HG03565 (cell line): ENCODE data around the gene TCP11L1.

ENCODE experiments used
- ATAC-seq: cut with Tn5 transposase; IDR thresholded peaks from one replicate; pipeline ENCODE4 v1.9.1; 2021; ENCODE audit warnings: mild to moderate bottlenecking, moderate library complexity; ENCODE audit not compliant: unreplicated experiment

Gene TCP11L1, protein sequence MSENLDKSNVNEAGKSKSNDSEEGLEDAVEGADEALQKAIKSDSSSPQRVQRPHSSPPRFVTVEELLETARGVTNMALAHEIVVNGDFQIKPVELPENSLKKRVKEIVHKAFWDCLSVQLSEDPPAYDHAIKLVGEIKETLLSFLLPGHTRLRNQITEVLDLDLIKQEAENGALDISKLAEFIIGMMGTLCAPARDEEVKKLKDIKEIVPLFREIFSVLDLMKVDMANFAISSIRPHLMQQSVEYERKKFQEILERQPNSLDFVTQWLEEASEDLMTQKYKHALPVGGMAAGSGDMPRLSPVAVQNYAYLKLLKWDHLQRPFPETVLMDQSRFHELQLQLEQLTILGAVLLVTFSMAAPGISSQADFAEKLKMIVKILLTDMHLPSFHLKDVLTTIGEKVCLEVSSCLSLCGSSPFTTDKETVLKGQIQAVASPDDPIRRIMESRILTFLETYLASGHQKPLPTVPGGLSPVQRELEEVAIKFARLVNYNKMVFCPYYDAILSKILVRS

DNA sequence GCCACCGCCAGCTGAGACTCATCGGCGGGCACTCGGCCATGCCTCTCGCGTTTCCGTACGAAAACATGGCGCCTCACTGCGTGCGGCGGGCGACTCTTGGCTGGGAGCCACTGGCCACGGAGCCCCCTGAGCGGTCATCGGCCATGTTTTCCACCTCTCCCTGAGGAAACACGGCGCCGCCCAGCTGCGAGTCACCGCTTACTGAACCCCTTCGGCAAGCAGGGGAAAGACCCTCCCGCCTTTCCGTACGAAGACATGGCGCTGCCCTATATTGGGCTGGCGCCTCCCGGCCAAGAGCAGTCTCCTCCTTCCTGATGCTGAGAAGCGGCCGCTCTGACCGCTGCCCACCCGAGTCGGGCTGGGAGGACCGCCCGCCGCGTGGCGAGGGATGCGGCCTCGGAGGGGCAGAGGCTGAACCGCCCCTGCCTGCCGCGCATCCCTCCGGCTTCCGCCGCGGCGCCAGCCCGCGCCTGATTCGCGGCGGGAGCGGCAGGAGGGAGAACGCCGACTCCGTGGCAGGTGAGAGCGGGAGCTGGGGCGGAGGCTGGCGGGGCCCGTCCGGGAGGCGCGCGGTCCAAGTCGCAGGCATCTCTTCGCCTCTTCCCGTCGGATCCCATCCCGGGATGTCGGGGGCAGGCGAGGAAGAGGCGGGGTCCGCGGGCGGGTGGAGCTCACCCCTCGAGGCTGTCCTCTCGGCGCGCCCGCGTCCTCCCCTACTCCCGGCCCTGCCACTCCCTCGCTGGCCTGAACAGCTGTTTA, at the start of gene TCP11L1:
TCP11L1 (plus strand) TSS at position 299 of the 759 bp plus-strand sequence. CDS start 4,202 bp downstream, outside the sequence.
- ATAC-seq, result peak; percentile 68

DNA sequence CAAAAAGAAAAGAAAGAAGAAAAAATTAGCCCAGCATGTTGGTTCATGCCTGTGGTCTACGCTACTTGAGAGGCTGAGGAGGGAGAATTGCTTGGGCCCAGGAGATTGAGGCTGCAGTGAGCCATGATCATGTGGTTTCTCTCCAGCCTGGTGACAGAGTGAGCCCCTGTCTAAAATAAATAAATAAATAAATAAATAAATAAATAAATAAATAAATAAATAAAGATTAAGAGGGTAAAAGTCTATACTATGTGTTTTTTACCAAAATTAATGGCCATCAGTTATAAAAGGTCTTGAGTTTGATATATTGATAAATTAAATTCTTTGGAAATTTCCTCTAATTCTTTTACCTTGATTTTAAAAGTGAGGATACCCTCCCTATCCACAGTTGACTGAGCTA, 48.9 kb upstream of the TCP11L1 start:
- ATAC-seq, result no peak

DNA sequence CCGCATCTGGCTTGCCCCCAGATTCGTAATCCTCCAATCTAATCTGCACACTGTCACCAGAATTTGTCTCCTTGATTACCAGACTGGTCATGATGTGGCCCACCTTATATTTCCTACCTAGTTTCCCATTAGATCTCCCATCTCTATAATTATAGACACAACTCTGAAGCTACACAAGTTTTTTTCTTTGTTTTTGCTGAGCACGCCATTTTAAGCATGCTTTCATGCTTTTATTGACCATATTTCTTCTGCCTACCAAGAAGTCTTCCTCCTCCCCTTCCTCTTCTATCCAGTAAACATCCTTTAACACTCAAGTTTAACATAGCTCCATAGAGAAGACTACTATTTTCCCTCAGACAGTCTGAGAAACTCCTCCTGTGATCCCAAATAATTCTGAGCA, 47.9 kb upstream of the TCP11L1 start:
- no peak for ATAC-seq

DNA sequence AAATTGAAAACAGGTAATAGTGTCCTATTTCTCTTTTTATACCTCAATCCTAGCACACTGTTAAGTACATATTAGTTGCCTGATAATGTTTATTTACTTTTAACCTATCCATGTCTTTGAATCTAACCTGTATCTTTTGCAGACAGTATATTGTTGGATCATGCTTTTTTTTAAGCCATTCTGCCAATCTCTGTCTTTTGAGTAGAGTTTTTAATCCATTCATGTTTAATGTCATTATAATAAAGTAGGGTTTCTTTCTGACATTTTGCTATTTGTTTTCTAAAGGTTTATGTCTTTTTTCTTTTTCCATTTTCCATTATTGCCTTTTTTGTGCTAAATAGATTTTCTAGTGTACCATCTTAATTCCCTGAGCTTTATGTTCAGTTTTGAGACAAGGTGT, 47.5 kb upstream of the TCP11L1 start:
- no peak for ATAC-seq

DNA sequence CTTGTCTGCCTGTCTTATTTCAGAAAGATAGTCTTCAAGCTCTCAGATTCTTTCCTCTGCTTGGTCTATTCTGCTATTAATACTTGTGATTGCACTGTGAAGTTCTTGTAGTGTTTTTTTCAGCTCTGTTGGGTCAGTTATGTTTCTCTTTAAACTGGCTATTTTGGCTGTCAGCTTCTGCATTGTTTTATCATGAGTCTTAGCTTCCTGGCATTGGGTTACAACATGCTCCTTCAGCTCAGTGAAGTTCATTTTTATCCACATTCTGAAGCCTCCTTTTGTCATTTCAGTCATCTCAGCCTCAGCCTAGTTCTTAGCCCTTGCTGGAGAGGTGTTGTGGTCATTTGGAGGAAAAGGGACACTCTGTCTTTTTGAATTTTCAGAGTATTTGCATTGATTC, 39.2 kb upstream of the TCP11L1 start:
- no peak for ATAC-seq

DNA sequence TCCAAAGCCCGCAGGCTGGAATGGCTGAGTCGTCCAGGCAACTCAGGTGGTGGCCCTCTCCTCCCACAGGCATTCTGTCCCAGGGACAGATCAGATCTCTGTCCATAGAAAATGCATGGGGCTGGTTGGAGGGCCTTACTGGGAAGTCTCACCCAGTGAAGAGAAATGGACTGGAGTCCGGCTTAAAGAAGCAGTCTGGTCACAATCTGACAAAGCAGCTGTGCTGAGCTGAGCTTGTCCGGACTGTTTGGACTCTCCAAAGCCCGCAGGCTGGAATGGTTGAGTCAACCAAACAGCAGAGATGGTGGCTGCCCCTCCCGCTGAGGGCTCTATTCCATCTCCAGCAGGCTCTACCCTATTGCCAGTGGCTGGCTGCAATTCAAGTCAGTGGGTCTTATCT, 38.1 kb upstream of the TCP11L1 start:
- no peak for ATAC-seq

DNA sequence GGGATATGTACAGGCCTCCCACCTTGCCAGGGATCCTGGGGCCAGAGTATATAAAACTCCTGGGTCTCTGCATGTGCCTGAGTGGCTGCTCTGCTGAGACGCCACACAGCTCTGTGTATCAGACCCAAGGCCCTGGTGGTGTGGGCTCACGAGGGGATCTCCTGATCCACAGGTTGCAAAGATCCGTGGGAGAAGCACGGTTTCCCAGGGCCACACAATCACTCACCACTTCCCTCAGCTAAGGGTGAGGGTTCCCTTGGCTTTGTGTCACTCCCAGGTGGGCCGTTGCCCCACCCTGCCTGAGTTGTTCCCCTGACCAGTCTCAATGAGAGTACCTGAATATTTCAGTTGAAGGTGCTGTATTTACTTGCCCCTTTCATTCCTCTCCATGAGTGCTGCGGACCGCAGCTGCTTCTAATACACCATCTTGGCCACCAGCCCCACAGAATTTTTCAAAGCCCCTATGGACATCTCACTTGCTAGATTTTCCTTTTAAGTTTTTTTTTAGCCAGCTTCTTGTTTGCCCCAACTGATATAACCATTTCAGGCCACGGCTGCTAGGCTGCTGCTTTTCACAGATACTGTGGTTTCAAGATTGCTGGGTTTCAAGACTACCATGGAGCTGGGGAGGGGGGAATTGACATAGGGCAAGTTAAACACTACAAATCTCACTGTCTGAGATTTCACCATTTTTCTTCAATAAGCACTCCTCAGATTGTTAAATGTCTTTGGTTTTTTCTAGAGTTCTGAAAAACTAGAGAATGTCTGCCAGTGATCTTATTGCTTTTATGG, 37.4 kb upstream of the TCP11L1 start:
- ATAC-seq, result no peak

DNA sequence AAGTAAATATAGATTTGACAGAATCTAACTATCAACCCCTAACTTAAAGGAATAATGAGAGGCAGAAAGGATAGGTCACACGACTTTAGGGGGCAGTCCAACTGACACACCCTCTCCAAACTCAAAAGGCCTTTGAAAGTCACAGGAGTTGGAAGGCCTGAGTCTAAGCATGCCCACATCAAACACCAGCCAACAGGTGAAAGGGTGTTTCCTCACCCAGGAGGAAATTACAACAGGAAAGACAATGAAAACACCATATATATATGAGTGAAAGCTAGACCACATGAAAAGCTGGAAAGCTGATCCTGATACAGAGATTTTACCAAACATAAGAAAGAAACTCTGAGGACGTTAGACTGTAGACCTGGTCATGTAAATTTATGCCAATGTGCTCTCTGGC, 34.2 kb upstream of the TCP11L1 start:
- ATAC-seq, result no peak

DNA sequence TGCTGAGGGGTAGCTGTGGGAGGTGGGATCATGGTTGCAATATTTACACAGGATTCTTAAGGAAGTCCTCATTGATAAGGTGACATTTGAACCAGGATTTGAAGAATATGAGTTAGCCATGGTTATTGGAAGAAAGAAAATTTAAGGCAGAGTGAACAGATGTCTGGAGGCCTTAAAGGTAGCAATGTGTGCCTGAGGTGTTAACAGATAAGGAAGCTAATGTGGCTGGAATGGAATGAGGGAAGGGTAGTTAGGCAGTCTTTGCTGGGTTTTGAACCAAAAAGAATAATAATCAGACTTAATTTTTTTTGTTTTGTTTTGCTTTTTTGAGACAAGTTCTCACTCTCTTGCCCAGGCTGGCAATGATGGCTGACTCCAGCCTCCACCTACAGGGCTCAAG, 33.4 kb upstream of the TCP11L1 start:
- ATAC-seq, result no peak

DNA sequence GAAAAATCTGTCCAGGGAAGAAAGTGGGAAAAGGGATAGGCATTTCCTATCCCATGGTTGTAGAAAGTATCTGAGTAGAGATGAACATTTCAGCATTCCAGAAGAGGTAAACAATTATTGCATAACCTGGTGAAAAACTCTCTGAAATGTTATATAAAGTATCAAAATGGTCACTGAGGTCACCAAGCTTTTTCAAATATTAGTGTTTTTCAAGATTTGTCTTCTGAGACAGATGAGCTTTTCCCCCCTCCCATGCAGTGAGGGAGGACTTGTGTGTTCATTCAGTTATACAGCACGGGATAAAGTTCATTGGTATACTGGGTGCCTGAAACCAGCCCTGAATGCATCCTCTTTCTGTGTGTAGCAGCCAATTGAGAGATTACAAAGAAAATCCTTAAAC, 25.6 kb upstream of the TCP11L1 start:
- no peak for ATAC-seq

DNA sequence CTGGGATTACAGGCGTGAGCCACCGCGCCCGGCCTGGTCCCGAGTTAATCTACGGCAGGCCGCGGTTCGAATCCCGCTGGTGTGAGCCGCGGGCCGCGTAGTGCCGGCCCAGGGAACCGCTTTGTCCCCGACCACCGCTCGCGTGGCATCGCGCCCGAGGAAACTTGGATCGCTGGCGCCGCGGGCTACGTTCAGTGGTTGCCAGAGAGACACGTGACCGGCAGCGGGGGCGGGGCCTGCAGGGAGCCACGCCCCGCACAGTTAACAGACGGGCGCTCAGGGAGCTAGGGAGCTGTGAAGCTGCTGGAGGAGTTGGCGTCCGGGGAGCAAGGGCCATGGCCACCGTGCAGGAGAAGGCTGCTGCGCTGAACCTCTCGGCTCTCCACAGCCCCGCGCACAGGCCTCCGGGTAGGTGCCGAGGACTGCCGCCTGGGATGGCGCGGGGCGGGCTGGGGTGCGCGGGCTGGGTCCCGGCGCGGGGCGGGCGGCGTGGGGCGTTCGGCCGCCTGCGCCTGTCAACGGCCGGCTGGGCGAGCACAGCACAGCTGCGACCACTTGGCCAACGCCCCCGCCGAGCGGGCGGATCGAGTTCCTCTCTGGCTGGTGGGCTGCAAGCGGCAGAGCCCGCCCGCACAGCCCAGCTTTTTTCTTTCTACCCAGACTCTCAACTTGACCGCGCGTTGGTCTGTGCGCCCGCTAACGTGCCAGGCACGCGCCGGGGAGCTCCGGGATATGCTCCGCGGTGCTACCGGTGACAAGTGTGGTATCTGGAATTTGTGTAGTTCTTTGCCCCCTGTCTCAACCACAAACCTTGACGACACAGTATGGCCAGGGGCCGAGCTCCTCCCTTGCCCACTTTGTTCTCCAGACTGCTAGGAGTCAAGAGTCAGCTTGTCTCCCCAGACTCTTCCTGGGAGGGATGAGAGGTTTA, 23.5 kb upstream of the TCP11L1 start, which contains the start of gene DEPDC7:
DEPDC7 (plus strand) TSS at position 258 of the 931 bp plus-strand sequence; CDS start at position 336, 78 bp downstream.
- ATAC-seq, result peak; percentile 57

DNA sequence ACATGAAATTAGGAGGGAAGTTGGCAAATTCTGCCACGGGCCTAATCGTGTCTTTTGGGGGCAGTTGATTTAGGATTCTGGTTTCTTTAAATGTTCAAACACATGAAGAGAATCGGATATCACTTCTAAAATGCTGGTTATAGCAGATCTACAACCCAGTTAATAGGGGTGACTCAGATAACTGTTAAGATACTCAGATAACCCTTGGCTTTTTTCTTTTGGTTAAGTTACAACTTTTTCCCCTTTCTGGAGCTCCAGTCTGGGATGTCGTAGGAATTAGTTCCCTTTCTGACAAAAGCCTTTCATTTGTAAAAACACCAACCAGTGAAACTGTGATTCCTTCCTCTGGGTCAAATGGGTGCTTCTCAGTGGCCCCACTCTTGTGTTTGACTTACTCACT, 22.7 kb upstream of the TCP11L1 start:
- no peak for ATAC-seq

DNA sequence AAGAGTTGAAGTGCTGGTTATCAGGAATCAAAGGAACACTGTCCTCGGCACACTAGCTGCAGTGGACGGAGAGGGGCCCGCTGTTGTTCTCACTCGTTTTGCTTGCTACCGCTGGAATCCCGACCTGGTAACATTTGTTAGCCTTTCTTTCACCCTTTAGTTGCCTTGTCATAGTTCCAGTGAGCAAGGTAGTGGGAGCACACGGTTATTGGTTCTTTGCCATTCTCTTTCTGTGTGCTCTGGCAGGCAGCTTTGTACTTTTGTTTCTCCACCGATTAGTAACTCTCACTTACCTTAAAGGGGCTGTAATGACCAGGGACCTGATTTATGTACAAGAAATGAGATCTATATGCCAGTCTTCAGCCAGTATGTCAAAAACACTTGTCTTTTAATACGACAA, 21.9 kb upstream of the TCP11L1 start:
- ATAC-seq, result no peak

DNA sequence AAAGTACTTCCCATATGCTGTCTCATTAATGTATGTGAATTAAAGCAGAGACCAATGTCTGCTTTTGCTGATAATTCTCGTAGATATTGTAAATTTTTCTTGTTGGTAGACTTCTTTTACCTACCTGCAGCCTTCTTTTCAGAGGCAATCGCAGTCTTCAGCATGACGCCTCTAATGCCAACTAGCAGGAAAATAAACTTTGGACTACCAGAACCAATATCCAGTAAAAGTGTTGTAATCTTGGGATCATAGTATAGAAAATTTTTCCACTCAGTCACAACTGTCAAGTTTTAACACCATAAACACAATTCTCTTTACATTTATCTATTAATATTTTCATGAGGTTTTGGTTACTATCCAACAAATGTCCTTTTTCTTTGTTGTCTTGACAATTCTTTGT, 21.4 kb upstream of the TCP11L1 start:
- no peak for ATAC-seq

DNA sequence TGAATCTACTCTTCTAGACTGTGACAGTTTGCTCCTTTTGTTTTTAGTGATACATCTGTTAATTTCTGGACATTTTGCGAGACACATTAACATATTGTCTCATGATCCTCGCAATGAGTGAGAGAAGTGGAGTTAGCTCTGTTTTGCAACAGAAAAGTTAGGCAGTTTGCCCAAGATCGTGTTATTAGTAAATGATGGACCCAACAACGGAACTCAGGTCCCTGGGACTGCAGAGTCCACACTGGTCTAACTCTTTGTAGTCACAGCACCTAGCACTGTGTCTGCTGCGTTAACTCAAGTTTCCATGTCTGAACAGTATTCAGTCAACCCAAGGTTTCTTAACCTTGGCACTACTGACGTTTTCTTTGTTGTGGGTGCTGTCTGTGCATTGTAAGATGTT, 20.5 kb upstream of the TCP11L1 start:
- no peak for ATAC-seq

DNA sequence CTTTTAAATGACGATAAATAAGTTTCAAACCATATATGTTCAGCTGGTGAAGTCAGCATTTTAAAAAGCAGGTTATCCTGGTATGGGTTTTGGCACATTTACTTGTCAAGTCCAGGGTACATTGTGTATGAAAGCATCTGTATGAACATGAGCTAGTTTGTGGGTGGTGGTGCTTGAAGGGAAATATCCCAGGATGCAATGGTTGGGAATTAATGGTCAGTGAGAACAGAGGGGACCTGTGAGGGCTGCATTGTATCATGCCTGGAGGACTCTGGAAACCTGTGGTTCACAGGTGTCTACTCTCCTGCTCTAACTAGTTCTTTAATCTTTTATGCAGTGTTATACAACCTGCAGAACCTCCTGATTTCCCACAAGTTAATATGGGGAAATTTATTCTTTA, 17.9 kb upstream of the TCP11L1 start:
- ATAC-seq, result no peak

DNA sequence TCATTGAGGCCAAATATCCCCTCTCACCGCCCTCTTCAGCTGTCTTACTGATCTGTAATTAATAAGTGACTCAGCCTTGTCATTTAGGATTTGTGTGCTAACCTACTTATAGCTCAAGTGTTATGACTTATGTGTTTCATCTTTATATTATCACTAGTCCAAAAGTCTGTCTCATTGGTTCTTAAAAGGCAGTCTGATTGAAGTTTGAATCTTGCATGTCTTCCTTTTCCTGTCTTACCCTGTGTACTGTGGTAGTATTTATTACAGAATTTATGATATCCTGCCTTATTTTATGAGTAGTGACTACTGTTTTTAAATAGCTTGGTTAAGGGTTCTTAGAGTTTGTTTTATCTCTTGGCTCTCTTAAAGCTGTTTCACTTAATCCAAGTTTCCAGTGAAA, 17.4 kb upstream of the TCP11L1 start:
- no peak for ATAC-seq

DNA sequence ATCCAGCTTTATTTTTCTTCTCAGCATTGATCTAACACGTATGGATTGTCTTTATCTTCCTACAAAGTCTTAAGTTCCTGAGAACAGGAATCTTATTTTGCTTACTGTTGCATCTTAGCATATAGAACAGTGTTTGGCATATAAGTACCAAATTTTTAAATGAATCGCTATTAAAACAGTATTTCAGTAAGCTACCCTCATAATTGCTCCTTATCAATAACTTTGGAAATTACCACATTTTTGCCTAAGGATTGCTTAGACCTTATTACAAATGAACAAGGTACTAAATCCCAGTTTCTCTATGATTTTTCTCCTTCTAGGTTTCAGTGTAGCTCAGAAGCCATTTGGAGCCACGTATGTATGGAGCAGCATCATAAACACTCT, 14.0 kb upstream of the TCP11L1 start:
- no peak for ATAC-seq

DNA sequence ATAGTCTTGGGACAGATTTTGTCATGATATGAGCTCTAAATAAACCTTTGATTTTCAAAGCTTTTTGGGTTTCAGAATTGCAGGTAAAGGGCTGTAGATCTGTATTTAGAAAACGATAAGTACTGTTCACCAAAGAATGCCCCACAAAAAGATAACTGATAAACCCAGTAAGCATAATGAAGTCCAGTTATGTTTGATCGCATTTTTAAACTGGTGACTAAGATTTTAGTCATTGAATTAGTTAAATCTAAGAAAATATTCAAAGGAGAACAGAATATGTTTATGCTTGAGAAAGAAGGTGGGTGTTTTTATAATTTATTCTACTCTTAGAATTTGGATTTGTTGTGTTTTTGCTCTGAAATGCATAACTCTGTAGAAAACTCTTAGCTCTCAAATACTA, 12.1 kb upstream of the TCP11L1 start:
- no peak for ATAC-seq

DNA sequence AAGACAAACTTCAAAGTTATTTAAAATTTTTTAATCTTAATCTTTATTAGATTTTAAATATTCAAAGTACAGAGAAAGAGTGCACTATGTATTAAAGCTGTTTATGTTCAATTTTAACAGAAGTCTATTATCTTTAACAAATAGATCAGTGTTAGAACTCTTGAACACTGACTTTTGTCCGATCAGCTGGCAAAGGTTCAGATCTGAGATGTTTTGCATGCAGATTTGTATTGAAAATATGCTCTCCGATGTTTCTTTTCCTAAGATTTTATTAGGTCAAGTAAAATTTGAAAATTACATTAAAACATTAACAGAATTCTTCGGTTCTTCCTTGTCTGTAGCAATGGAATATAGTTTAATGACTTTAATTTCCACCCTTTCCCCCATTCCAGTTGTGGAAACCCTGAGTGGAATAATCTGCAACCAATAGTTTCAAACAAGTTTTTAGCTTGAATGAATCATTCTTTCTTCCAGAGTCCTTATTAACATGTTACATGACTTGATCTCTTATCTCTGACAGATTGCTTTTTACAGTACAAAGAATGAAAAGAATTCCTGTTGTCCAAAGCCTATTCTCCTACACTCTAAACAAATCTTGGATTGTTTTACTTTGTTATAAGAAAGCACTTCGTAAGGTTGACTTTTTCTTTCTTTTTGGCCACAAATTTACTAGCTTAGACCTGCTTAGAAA, 11.4 kb upstream of the TCP11L1 start:
- ATAC-seq, result no peak
